GM18519 (cell line): ENCODE results near the gene TGM3.

Experiments
- ATAC-seq: cut with Tn5 transposase; IDR thresholded peaks from one replicate; pipeline ENCODE4 v1.9.1; 2021; ENCODE audit warnings: mild to moderate bottlenecking, moderate library complexity; ENCODE audit not compliant: unreplicated experiment, low FRiP score

Gene TGM3

GRCh38 chr20:2335096-2335870 lies 39.5 kb downstream of the TGM3 start:
- ATAC-seq, result no peak

- no peak for ATAC-seq
Observed at GRCh38 chr20:2336471-2336870, 40.7 kb downstream of the TGM3 start.

- ATAC-seq, result no peak
Observed at GRCh38 chr20:2337142-2337541, 41.3 kb downstream of the TGM3 start.

- no peak for ATAC-seq
Observed at GRCh38 chr20:2338411-2339066, 42.7 kb downstream of the TGM3 start.

- ATAC-seq, result no peak
Observed at GRCh38 chr20:2340136-2340535, 44.3 kb downstream of the TGM3 start.

- ATAC-seq, result no peak
Observed at GRCh38 chr20:2340823-2341222, 45.0 kb downstream of the TGM3 start.

- no peak for ATAC-seq
Observed at GRCh38 chr20:2341336-2341735, 45.5 kb downstream of the TGM3 start.

GRCh38 chr20:2342243-2342642 lies 46.4 kb downstream of the TGM3 start:
- ATAC-seq, result no peak

- ATAC-seq, result no peak
Observed at GRCh38 chr20:2346188-2346587, 50.4 kb downstream of the TGM3 start.

GRCh38 chr20:2348336-2348735 lies 52.5 kb downstream of the TGM3 start:
- ATAC-seq, result no peak

GRCh38 chr20:2349801-2350200 lies 54.0 kb downstream of the TGM3 start:
- no peak for ATAC-seq

- no peak for ATAC-seq
Observed at GRCh38 chr20:2350606-2351005, 54.8 kb downstream of the TGM3 start.

- no peak for ATAC-seq
Observed at GRCh38 chr20:2353231-2353630, 57.4 kb downstream of the TGM3 start.

GRCh38 chr20:2357114-2357513 lies 61.3 kb downstream of the TGM3 start:
- no peak for ATAC-seq

GRCh38 chr20:2358006-2358405 lies 62.2 kb downstream of the TGM3 start:
- ATAC-seq, result no peak

GRCh38 chr20:2361035-2361593 lies 65.3 kb downstream of the TGM3 start:
- no peak for ATAC-seq

- ATAC-seq, result no peak
Observed at GRCh38 chr20:2363187-2363586, 67.4 kb downstream of the TGM3 start.

- no peak for ATAC-seq
Observed at GRCh38 chr20:2363587-2363986, 67.8 kb downstream of the TGM3 start.

GRCh38 chr20:2364044-2364443 lies 68.2 kb downstream of the TGM3 start:
- ATAC-seq, result no peak

- no peak for ATAC-seq
Observed at GRCh38 chr20:2365091-2365490, 69.3 kb downstream of the TGM3 start.

GRCh38 chr20:2365666-2366065 lies 69.9 kb downstream of the TGM3 start:
- no peak for ATAC-seq

- ATAC-seq, result no peak
Observed at GRCh38 chr20:2368621-2369020, 72.8 kb downstream of the TGM3 start.
